DOHH2 (cell line): ENCODE measurements around the gene LGALS3.

Source experiments
- H3F3A ChIP-seq: fragments of 200-600 bp; sonication (generic), shearing (Covaris generic); 2 replicates; pipeline ENCODE4 v1.6.0; 2016; ENCODE audit warnings: antibody characterized with exemption, mild to moderate bottlenecking; ENCODE audit not compliant: control insufficient read depth, insufficient read depth
- H3K27ac ChIP-seq: fragments of 200-600 bp; sonication (generic); 2 replicates; pipeline ENCODE4 v1.5.1; 2014; ENCODE audit warnings: low read depth, mild to moderate bottlenecking, low read length, moderate library complexity
- H3K27me3 ChIP-seq: fragments of 200-600 bp; sonication (generic); 2 replicates; pipeline ENCODE4 v1.6.1; 2014; ENCODE audit warnings: mild to moderate bottlenecking, low read length, mixed read lengths; ENCODE audit not compliant: control insufficient read depth
- H3K36me3 ChIP-seq: fragments of 200-600 bp; sonication (generic); 2 replicates; pipeline ENCODE4 v1.6.1; 2014; ENCODE audit warnings: mild to moderate bottlenecking, low read length, moderate library complexity, mixed read lengths; ENCODE audit not compliant: control insufficient read depth
- H3K4me1 ChIP-seq: fragments of 200-600 bp; sonication (generic); 2 replicates; pipeline ENCODE4 v1.6.1; 2014; ENCODE audit warnings: mild to moderate bottlenecking, low read length, mixed read lengths; ENCODE audit not compliant: control insufficient read depth
- H3K4me2 ChIP-seq: fragments of 200-600 bp; sonication (generic); 2 replicates; pipeline ENCODE4 v1.6.0; 2014; ENCODE audit warnings: mild to moderate bottlenecking, low read length, moderate library complexity
- H3K4me3 ChIP-seq: fragments of 200-600 bp; sonication (generic); 2 replicates; pipeline ENCODE4 v1.5.1; 2014; ENCODE audit warnings: mild to moderate bottlenecking, low read length, mixed read lengths
- H3K79me2 ChIP-seq: fragments of 200-600 bp; sonication (generic); 2 replicates; pipeline ENCODE4 v1.6.1; 2014; ENCODE audit warnings: mild to moderate bottlenecking, low read length, mixed read lengths; ENCODE audit not compliant: control insufficient read depth
- H3K9me2 ChIP-seq: fragments of 200-600 bp; sonication (generic); replicated peaks from 2 replicates; pipeline ENCODE4 v1.6.1; 2014; ENCODE audit warnings: mild to moderate bottlenecking, low read length, mixed read lengths; ENCODE audit not compliant: control insufficient read depth
- H3K9me3 ChIP-seq: fragments of 200-600 bp; sonication (generic); 2 replicates; pipeline ENCODE4 v1.6.1; 2014; ENCODE audit warnings: antibody characterized with exemption, low read length, mixed read lengths; ENCODE audit not compliant: control insufficient read depth, insufficient read depth
- H4K20me1 ChIP-seq: fragments of 200-600 bp; sonication (generic); 2 replicates; pipeline ENCODE4 v1.6.0; 2014; ENCODE audit warnings: low read depth, mild to moderate bottlenecking, antibody characterized with exemption, low read length, moderate library complexity; ENCODE audit not compliant: control insufficient read depth, insufficient read depth
- CTCF ChIP-seq: fragments of 200-600 bp; sonication (generic); IDR thresholded peaks from one replicate; pipeline ENCODE4 v1.5.1; 2014; ENCODE audit warnings: antibody characterized with exemption, mild to moderate bottlenecking, low read depth, low read length; ENCODE audit not compliant: poor library complexity, severe bottlenecking
- EZH2phosphoT487 ChIP-seq: fragments of 200-600 bp; sonication (generic); IDR thresholded peaks from 2 replicates; pipeline ENCODE4 v1.6.1; 2017; ENCODE audit warnings: borderline replicate concordance, mild to moderate bottlenecking, antibody characterized with exemption, low read length, moderate library complexity, mixed read lengths

The LGALS3 gene

GRCh38 chr14:55094292-55095157 lies 34.5 kb upstream of the LGALS3 start:
- Histone ChIP-seq H3K27ac (no peak overlapping the region), H3F3A (no peaks in the 10 kb centered on the region), H3K27me3 (no peaks in the 10 kb centered on the region), H3K79me2 (no peaks in the 10 kb centered on the region), H3K9me2 (no peaks in the 10 kb centered on the region), H3K4me3 (no peak overlapping the region), H4K20me1 (no peaks in the 10 kb centered on the region), H3K4me1 (peaks cover 7% of the 10 kb centered on the region), H3K9me3 (no peaks in the 10 kb centered on the region), H3K36me3 (no peaks in the 10 kb centered on the region), H3K4me2 (no peak overlapping the region)
- TF ChIP-seq CTCF = no peak

GRCh38 chr14:55097881-55098560 lies 31.0 kb upstream of the LGALS3 start:
- H3K4me3 ChIP-seq = no peak overlapping the region
- TF ChIP-seq EZH2phosphoT487 = no peak
- TF ChIP-seq CTCF = no peak
- H3K9me2 ChIP-seq = no peaks in the 10 kb centered on the region
- no peaks in the 10 kb centered on the region for H3K27me3 ChIP-seq
- H3K4me2 ChIP-seq = no peak overlapping the region
- no peaks in the 10 kb centered on the region for H3K79me2 ChIP-seq
- H3K27ac ChIP-seq = no peak overlapping the region
- no peaks in the 10 kb centered on the region for H4K20me1 ChIP-seq
- H3K36me3 ChIP-seq = no peaks in the 10 kb centered on the region
- H3K4me1 ChIP-seq = peaks cover 18% of the 10 kb centered on the region
- no peaks in the 10 kb centered on the region for H3F3A ChIP-seq
- no peaks in the 10 kb centered on the region for H3K9me3 ChIP-seq

- no peaks in the 10 kb centered on the region for H3K79me2 ChIP-seq
- peaks cover 23% of the 10 kb centered on the region for H3K4me1 ChIP-seq
- H3K9me2 ChIP-seq = no peaks in the 10 kb centered on the region
- no peak overlapping the region for H3K4me3 ChIP-seq
- no peaks in the 10 kb centered on the region for H3K27me3 ChIP-seq
- no peak overlapping the region for H3K4me2 ChIP-seq
- no peaks in the 10 kb centered on the region for H3F3A ChIP-seq
- TF ChIP-seq CTCF (no peak), EZH2phosphoT487 (no peak)
- H3K9me3 ChIP-seq = no peaks in the 10 kb centered on the region
- no peak overlapping the region for H3K27ac ChIP-seq
- no peaks in the 10 kb centered on the region for H4K20me1 ChIP-seq
- no peaks in the 10 kb centered on the region for H3K36me3 ChIP-seq
Measured at GRCh38 chr14:55098561-55098898, 30.5 kb upstream of the LGALS3 start.
